HepG2 (cell line): Measurements from ENCODE around the gene XXYLT1. TPM values are rescaled to one million over a fixed set of nuclear protein-coding genes. Genes with fewer than 3 reads are reported as not detected.

ENCODE experiments used
- CHD2 ChIP-seq: IDR thresholded peaks from 2 replicates; pipeline ENCODE4 v1.6.1; 2011; ENCODE audit warnings: low read depth, low read length, improper control_type of control experiment
- CREB1 ChIP-seq, 2 experiments: fragments of 450-650 bp in 1 of 2; IDR thresholded peaks; 2 replicates each; pipeline ENCODE4 v1.6.1; 2016 to 2017; ENCODE audit warnings: control low read depth in 1 of 2, mild to moderate bottlenecking in 1 of 2, missing compliant biosample characterization in 1 of 2, missing genetic modification characterization in 1 of 2
- ELF4 ChIP-seq: sonication (generic); formaldehyde crosslinking; IDR thresholded peaks from 2 replicates; pipeline ENCODE4 v1.5.0; 2020; ENCODE audit warnings: missing genetic modification reagents, mild to moderate bottlenecking, moderate library complexity, borderline replicate concordance
- EP300 ChIP-seq, 3 experiments: sonication (generic) in 1 of 3; formaldehyde crosslinking in 1 of 3; IDR thresholded peaks; 2 replicates each; pipeline versions ENCODE4 v1.5.1 to v1.6.1; 2011 to 2020; ENCODE audit warnings: low read depth in 2 of 3, low read length in 2 of 3, borderline replicate concordance in 1 of 3, improper control_type of control experiment in 1 of 3, mild to moderate bottlenecking in 1 of 3, missing genetic modification reagents in 1 of 3, moderate library complexity in 1 of 3
- HOXA9 ChIP-seq: sonication (generic); formaldehyde crosslinking; IDR thresholded peaks from 2 replicates; pipeline ENCODE4 v1.8.1; 2022; ENCODE audit warnings: missing genetic modification reagents, mild to moderate bottlenecking, moderate library complexity, borderline replicate concordance
- HOXD1 ChIP-seq: sonication (generic); formaldehyde crosslinking; IDR thresholded peaks from 2 replicates; pipeline ENCODE4 v1.5.0; 2020; ENCODE audit warnings: missing genetic modification reagents
- ISX ChIP-seq: sonication (generic); formaldehyde crosslinking; conservative IDR thresholded peaks from 2 replicates; pipeline ENCODE4 v1.5.0; 2020; ENCODE audit warnings: missing genetic modification reagents
- MBD4 ChIP-seq: IDR thresholded peaks from 2 replicates; pipeline ENCODE4 v1.6.1; 2012; ENCODE audit warnings: low read length, inconsistent platforms, borderline replicate concordance
- MIXL1 ChIP-seq: IDR thresholded peaks from 2 replicates; pipeline ENCODE4 v1.6.1; 2016
- NCOA5 ChIP-seq: sonication (generic); formaldehyde crosslinking; IDR thresholded peaks from 2 replicates; pipeline ENCODE4 v1.4.0; 2020; ENCODE audit warnings: missing genetic modification reagents
- SATB2 ChIP-seq: sonication (generic); formaldehyde crosslinking; IDR thresholded peaks from 2 replicates; pipeline ENCODE4 v1.5.0; 2020; ENCODE audit warnings: missing genetic modification reagents
- SIX4 ChIP-seq: sonication (generic); formaldehyde crosslinking; IDR thresholded peaks from 2 replicates; pipeline ENCODE4 v1.4.0; 2020; ENCODE audit warnings: missing genetic modification reagents
- YEATS4 ChIP-seq: sonication (generic); formaldehyde crosslinking; IDR thresholded peaks from 2 replicates; pipeline ENCODE4 v1.4.0; 2020; ENCODE audit warnings: missing genetic modification reagents, borderline replicate concordance
- YY1 ChIP-seq: IDR thresholded peaks from 2 replicates; pipeline ENCODE4 v1.6.1; 2011; ENCODE audit warnings: low read length, low read depth, moderate library complexity, mild to moderate bottlenecking; ENCODE audit not compliant: insufficient read depth, insufficient replicate concordance
- ZNF136 ChIP-seq: sonication (generic); formaldehyde crosslinking; IDR thresholded peaks from 2 replicates; pipeline ENCODE4 v1.8.1; 2022; ENCODE audit warnings: low read depth, mild to moderate bottlenecking, moderate library complexity, missing genetic modification reagents
- ZNF17 ChIP-seq: sonication (generic); formaldehyde crosslinking; IDR thresholded peaks from 2 replicates; pipeline ENCODE4 v1.5.0; 2020; ENCODE audit warnings: mild to moderate bottlenecking, missing genetic modification reagents
- ZNF260 ChIP-seq: sonication (generic); formaldehyde crosslinking; IDR thresholded peaks from 2 replicates; pipeline ENCODE4 v1.4.0; 2020; ENCODE audit warnings: missing genetic modification reagents, low read depth, mild to moderate bottlenecking, borderline replicate concordance
- ZNF431 ChIP-seq: sonication (generic); formaldehyde crosslinking; IDR thresholded peaks from 2 replicates; pipeline ENCODE4 v1.9.0; 2022; ENCODE audit warnings: missing genetic modification reagents, low read depth, mild to moderate bottlenecking, borderline replicate concordance
- ZNF674 ChIP-seq: sonication (generic); formaldehyde crosslinking; IDR thresholded peaks from 2 replicates; pipeline ENCODE4 v1.5.0; 2020; ENCODE audit warnings: low read depth, mild to moderate bottlenecking, missing genetic modification reagents
- polyA plus RNA-seq, 8 experiments: library from polyadenylated mRNA; depleted of rRNA in 3 of 8; stranded (reverse) in 7 of 8; unstranded in 1 of 8; fragments of >200 nt; fragmentation: Illumina TruSeq in 4 of 8; extraction: Trizol in 4 of 8; gene quantifications; 2 replicates each; pipeline versions ENCODE4 v1.2.1 to v1.2.3, GENCODE V29; 2011 to 2016; ENCODE audit warnings: low read depth in 4 of 8, missing spikeins in 1 of 8, mixed read lengths in 1 of 8; ENCODE audit not compliant: insufficient read depth in 1 of 8
- total RNA-seq, 5 experiments: library from RNA; depleted of rRNA; stranded (reverse); fragments of >200 nt; fragmentation: Illumina TruSeq; extraction: Trizol; gene quantifications; 2 replicates each; pipeline ENCODE4 v1.2.3, GENCODE V29; 2016; ENCODE audit warnings: low read depth in 1 of 5
- TF ChIP-seq, protein P1 (sequence below): sonication (generic); formaldehyde crosslinking; IDR thresholded peaks from 2 replicates; pipeline ENCODE4 v1.5.1; 2020; ENCODE audit warnings: missing genetic modification reagents, mild to moderate bottlenecking, borderline replicate concordance
- TF ChIP-seq, protein P2 (sequence below): sonication (generic); formaldehyde crosslinking; IDR thresholded peaks from 2 replicates; pipeline ENCODE4 v1.5.0; 2020; ENCODE audit warnings: missing genetic modification reagents
- TF ChIP-seq, protein P3 (sequence below): sonication (generic); formaldehyde crosslinking; IDR thresholded peaks from 2 replicates; pipeline ENCODE4 v1.8.1; 2023; ENCODE audit warnings: mild to moderate bottlenecking, inconsistent platforms, moderate library complexity, missing genetic modification reagents, borderline replicate concordance
- TF ChIP-seq, protein P4 (sequence below): sonication (generic); formaldehyde crosslinking; IDR thresholded peaks from 2 replicates; pipeline ENCODE4 v1.5.0; 2020; ENCODE audit warnings: mild to moderate bottlenecking, low read depth, missing genetic modification reagents, borderline replicate concordance
- TF ChIP-seq, protein P5 (sequence below): sonication (generic); formaldehyde crosslinking; IDR thresholded peaks from 2 replicates; pipeline ENCODE4 v1.4.0; 2020; ENCODE audit warnings: mild to moderate bottlenecking, low read depth, missing genetic modification reagents

Gene XXYLT1
- total and polyA plus RNA-seq, 2 of the 13 experiments (the other 11 are each of a cell fraction or from before 2014, with no cell fraction given) = 17.7 to 19.0 TPM

DNA sequence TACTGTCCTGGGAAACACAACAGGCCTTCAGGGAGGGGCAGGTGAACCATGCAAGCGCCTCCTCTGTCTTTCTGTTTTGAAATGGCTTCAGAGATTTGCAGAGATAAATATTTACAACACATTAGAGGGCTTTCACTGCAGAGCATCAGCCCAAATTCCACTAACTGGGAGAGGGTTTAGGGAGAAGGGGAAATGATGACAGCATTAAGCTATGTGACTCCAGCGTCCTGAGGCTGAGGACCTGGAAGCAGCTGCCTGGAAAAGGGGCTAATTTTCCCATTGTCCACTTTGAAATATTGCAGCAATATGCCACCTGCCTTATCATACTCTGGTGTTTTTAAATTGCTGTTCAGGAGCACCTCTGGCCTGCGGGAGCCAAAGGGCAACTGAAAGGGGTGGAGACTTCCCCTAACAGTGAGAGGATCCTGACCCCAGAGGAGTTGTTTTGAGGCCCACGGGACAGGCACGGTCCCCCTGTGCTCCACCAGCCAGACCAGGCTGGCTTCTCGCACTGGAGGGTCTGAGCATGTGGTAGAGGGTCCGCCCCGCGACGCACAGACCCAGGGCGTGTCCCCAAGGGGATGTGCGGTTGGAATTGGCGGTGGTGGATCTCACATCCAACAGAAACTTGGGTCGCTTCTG is 110.6 kb downstream of the XXYLT1 start (continued):
- TF ChIP-seq YY1 (no peak), HOXD1 (CRISPR knock-in tag) (peak; percentile 94), ELF4 (0 out of 2 replicates have a peak, but pooled peaks have one; percentile 63), CREB1 (IDR thresholded peaks at IDR 0.05) (no peak), CREB1 (CRISPR knock-in tag; IDR thresholded peaks at IDR 0.05) (peak; percentile 75), ZNF431 (CRISPR knock-in tag) (no peak), ZNF260 (no peak), EP300 (IDR thresholded peaks at IDR 0.05; ENCODE audit: low read depth in 2 of 2, low read length in 2 of 2) (peak in 1 of 2 experiments; percentile 76; a peak in 2 of 4 replicates), EP300 (CRISPR knock-in tag; IDR thresholded peaks at IDR 0.05; ENCODE audit: borderline replicate concordance) (peak; percentile 91; the same call in 1 of the 2 replicates), ZNF136 (CRISPR knock-in tag) (peak; percentile 92; the same call in 1 of the 2 replicates), MBD4 (no peak), HOXA9 (CRISPR knock-in tag) (no peak), SATB2 (no peak), MIXL1 (CRISPR knock-in tag) (0 out of 2 replicates have a peak, but pooled peaks have one; percentile 42), NCOA5 (CRISPR knock-in tag) (no peak), YEATS4 (CRISPR knock-in tag) (no peak; the same call in 1 of the 2 replicates), CHD2 (no peak), ZNF17 (no peak), ISX (CRISPR knock-in tag) (no peak; the same call in 1 of the 2 replicates), ZNF674 (no peak), SIX4 (CRISPR knock-in tag) (no peak)
- TF ChIP-seq, protein P1, sequence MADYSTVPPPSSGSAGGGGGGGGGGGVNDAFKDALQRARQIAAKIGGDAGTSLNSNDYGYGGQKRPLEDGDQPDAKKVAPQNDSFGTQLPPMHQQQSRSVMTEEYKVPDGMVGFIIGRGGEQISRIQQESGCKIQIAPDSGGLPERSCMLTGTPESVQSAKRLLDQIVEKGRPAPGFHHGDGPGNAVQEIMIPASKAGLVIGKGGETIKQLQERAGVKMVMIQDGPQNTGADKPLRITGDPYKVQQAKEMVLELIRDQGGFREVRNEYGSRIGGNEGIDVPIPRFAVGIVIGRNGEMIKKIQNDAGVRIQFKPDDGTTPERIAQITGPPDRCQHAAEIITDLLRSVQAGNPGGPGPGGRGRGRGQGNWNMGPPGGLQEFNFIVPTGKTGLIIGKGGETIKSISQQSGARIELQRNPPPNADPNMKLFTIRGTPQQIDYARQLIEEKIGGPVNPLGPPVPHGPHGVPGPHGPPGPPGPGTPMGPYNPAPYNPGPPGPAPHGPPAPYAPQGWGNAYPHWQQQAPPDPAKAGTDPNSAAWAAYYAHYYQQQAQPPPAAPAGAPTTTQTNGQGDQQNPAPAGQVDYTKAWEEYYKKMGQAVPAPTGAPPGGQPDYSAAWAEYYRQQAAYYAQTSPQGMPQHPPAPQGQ (CRISPR knock-in tag) = no peak
- TF ChIP-seq, protein P2, sequence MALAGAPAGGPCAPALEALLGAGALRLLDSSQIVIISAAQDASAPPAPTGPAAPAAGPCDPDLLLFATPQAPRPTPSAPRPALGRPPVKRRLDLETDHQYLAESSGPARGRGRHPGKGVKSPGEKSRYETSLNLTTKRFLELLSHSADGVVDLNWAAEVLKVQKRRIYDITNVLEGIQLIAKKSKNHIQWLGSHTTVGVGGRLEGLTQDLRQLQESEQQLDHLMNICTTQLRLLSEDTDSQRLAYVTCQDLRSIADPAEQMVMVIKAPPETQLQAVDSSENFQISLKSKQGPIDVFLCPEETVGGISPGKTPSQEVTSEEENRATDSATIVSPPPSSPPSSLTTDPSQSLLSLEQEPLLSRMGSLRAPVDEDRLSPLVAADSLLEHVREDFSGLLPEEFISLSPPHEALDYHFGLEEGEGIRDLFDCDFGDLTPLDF (CRISPR knock-in tag) = no peak
- TF ChIP-seq, protein P3, sequence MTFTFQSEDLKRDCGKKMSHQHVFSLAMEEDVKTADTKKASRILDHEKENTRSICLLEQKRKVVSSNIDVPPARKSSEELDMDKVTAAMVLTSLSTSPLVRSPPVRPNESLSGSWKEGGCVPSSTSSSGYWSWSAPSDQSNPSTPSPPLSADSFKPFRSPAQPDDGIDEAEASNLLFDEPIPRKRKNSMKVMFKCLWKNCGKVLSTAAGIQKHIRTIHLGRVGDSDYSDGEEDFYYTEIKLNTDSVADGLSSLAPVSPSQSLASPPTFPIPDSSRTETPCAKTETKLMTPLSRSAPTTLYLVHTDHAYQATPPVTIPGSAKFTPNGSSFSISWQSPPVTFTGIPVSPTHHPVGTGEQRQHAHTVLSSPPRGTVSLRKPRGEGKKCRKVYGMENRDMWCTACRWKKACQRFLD (CRISPR knock-in tag) = no peak
- TF ChIP-seq, protein P4, sequence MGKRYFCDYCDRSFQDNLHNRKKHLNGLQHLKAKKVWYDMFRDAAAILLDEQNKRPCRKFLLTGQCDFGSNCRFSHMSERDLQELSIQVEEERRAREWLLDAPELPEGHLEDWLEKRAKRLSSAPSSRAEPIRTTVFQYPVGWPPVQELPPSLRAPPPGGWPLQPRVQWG (CRISPR knock-in tag) = no peak
- TF ChIP-seq, protein P5, sequence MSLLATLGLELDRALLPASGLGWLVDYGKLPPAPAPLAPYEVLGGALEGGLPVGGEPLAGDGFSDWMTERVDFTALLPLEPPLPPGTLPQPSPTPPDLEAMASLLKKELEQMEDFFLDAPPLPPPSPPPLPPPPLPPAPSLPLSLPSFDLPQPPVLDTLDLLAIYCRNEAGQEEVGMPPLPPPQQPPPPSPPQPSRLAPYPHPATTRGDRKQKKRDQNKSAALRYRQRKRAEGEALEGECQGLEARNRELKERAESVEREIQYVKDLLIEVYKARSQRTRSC (CRISPR knock-in tag) = no peak
